GM12892 (cell line): ENCODE data around the gene RSL1D1.

ENCODE experiments used
- DNase-seq: peaks from one replicate; pipeline ENCODE4 v3.0.0; 2011; ENCODE audit not compliant: insufficient read length
- FAIRE-seq: peaks from 2 replicates; lab custom pipeline; 2011; peaks lifted over from hg19 to GRCh38; lab: Jason Lieb, UNC
- POLR2A ChIP-seq: IDR thresholded peaks from 2 replicates; pipeline ENCODE4 v1.6.1; 2011; ENCODE audit warnings: low read depth, low read length, control low read depth
- POLR2AphosphoS5 ChIP-seq: IDR thresholded peaks from 2 replicates; pipeline ENCODE4 v1.6.1; 2011; ENCODE audit warnings: low read depth, low read length, control low read depth
- TAF1 ChIP-seq: IDR thresholded peaks from 2 replicates; pipeline ENCODE4 v1.6.1; 2011; ENCODE audit warnings: low read depth, mild to moderate bottlenecking, control low read depth, low read length, borderline replicate concordance

RSL1D1 gene

DNA sequence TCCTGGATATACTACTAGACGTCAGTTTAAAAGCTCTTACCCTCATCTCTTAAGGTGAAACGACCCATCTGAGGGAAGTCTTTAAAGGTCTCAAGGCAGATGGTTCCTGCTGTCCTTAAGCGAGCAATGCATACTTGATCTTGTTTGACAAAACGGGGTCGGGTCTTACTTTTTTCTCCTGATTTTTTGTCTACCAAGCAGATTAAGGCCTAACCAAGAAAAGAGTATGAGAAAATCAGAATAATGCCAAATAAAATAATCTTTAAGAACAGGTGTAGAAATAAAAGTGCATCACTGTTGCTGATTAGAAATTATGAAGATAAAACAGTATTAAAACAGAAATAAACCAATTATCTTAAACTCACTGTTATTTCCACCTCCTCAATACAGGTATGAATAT lies 24.4 kb upstream of the RSL1D1 start:
- DNase-seq (no peak), FAIRE-seq (no peak)
- no peak for TF ChIP-seq TAF1
- TF ChIP-seq POLR2AphosphoS5: no peak
- no peak for TF ChIP-seq POLR2A

DNA sequence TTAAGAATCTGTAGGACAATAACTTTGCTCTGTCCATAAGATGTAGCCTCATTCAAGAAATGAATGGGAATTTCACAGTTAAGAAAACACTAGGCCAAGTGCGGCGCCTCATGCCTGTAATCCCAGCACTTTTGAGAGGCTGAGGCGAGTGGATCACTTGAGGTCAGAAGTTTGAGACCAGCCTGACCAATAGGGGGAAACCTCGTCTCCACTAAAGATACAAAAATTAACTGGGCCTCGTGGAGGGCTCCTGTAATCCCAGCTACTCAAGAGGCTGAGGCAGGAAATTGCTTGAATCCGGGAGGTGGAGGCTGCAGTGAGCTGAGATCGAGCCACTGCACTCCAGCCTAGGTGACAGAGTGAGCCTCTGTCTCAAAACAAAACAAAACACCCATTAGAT lies 19.9 kb upstream of the RSL1D1 start:
- FAIRE-seq (no peak), DNase-seq (no peak)
- TF ChIP-seq TAF1: no peak
- no peak for TF ChIP-seq POLR2A
- TF ChIP-seq POLR2AphosphoS5: no peak

DNA sequence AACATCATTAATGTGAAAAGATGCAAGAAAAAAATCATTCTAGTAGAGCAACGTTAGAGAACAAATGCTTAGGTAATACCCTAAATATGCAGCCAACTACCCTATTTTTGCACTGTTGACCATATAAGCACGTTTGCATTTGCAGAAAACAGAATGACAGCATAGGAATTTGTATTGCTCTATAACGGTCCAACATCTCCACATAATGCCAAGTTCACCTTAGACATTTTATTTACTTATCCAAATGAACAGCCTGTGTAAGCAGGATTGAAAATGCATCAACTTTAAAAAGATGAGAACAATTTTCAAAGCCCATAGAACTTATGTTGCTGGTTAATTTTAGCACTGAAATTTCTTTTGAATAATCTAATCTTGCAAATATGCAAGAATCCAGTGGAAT lies 19.1 kb upstream of the RSL1D1 start:
- DNase-seq: no peak
- FAIRE-seq: no peak
- TF ChIP-seq POLR2AphosphoS5 (no peak), TAF1 (no peak), POLR2A (no peak)

DNA sequence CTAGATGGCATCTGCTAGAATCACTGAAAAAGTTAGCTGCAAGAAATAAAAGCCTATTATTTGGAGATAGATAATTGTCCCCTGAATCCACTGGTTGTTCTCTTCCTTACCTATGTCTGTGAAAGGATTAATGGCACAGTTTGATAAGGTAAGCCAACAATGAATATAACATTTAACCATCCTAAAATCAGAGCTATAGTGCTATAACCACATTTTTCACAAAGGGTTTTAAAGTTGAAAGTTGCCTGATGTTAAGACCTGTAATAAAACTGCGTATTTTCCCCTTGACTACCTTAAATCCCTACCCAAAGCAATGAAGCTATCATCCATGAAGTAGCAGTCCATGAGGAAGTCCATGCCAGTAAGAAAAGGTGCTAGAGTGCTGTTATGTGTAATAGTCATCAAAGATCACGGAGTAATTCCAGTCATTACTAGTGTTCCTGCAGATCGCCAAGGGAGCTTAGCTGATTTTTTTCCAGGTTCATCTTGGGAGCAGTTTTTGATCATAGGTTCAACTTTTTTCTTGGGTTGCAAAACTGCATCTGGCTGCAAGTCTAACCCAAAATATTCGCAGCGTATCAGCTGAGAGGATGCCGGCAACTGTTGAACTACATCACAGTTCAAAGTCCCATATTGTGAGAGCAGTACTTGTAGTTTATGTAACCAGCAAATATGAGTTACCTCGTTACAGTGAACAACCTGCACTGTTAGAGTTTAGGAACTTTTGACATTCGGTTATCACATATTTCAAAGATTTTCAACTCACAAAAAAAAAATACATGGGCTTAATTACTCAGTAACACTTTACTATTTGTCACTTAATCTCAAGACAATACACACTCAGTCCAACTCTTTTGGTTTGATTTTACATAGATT lies 18.2 kb upstream of the RSL1D1 start:
- peak; percentile 14 for FAIRE-seq
- no peak for TF ChIP-seq POLR2A
- TF ChIP-seq TAF1: no peak
- no peak for TF ChIP-seq POLR2AphosphoS5

DNA sequence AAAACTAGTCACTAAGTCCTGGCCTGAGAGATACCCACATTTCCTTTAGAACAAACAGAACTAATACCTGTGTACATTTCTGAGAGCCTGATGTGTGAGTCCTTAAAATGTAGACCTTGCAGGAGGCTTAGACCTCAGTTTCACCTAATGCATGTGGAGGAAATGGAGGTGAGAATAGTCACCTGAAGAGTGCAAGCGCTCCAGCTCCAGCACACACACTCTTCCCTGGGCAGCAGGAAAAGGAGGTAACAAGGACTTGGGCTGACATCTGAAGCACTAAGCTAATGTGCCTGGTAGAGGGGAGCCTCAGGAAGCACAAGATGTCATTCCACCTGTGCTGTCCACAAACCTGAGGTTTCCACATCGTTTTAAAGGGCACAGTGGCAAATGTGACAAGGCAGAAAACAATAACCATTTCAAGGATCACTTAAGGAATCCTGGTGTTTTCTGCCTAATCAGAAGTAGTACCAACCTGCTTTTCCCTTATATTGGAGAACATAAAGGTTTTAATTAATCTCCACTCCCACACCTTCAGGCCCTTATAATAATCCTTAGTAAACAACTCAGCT lies 17.2 kb upstream of the RSL1D1 start:
- TF ChIP-seq POLR2AphosphoS5 (no peak), TAF1 (no peak), POLR2A (no peak)
- DNase-seq (no peak), FAIRE-seq (no peak)

More for the DNA sequence above, 18.2 kb upstream of the RSL1D1 start:
- DNase-seq: no peak

DNA sequence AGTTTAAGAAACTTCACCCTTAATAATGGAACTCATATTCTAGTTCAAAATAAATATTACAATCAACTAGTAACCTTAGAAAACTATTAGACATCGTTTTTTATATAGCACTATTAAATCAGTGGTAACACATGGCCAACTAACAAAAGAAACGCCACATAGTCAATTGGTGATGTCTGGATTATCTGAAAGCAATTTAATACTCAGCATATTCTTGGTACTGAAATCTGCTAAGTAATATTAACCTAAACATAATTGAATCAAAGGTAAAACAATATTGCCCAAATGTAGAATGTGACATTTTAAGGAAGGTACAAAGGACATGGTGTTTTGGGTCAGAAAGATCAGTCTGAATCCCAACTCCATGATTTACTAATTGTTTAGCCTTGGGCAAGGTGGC lies 11.1 kb upstream of the RSL1D1 start:
- no peak for DNase-seq
- TF ChIP-seq TAF1: no peak
- FAIRE-seq: no peak

DNA sequence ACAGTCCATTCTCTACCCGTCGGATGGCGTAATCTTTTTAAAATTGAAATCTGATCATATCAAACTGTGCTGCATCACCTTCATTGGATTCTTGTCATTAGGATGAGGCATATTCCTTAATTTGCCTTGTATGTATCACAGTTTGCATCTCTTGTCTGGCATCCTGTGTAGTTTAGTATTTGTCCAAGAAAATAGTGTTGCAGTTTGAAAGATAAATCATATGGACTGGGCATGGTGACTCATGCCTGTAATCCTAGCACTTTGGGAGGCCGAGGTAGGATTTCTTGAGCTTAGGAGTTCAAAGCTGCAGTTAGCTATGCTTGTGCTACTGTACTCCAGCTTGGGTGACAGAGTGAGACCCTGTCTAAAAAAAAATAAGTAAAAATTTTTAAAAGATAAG lies 5.8 kb upstream of the RSL1D1 start:
- no peak for FAIRE-seq
- TF ChIP-seq POLR2AphosphoS5: no peak
- TF ChIP-seq TAF1: no peak
- TF ChIP-seq POLR2A: no peak
- DNase-seq: no peak

DNA sequence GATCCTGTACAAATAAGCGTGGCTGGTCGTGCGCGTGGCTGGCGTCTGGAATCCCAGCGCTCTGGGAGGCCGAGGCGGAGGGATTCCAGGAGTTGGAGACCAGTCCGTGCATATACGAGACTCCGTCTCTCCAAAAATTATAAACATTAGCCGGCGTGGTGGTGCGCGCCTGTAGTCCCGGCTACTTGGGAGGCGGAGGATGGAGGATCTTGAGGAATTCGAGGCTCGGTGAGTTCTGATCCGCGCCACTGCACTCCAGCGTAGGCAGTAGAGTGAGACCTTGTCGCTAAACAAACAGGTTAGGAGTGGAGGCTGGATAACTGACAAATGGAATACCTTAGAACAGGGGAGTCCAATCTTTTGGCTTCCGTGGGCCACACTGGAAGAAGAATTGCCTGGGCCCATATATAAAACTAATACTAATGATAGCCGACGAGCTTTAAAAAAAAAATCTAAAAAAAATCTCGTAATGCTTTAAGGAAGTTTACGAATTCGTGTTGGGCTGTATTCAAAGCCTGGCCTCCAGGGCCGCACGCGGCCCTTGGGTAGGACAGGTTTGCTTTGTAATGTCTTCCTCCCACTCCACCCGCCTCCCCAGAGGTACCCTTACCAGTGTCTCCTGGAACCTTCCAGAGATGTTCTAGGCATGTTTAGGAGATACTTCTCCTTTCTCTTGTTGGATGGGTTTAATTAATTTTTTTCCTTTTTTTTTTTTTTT lies 909 bp upstream of the RSL1D1 start:
- DNase-seq (no peak), FAIRE-seq (no peak)
- TF ChIP-seq POLR2AphosphoS5 (no peak), TAF1 (no peak)

DNA sequence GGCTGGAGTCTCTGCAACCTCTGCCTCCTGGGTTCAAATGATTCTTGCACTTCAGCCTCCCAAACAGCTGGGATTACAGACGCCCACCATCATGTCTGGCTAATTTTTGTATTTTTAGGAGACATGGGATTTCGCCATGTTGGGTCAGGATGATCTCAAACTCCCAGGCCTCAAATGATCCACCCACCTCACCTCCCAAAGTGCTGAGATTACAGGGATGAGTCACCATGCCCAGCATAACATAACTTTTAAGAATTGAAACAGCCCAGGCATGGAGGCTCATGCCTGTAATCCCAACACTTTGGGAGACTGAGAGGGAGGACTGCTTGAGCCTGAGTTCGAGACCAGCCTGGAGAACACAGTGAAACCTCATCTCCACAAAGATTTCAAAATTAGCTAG lies 2.5 kb downstream of the RSL1D1 start:
- FAIRE-seq (no peak), DNase-seq (no peak)
- TF ChIP-seq TAF1: no peak

DNA sequence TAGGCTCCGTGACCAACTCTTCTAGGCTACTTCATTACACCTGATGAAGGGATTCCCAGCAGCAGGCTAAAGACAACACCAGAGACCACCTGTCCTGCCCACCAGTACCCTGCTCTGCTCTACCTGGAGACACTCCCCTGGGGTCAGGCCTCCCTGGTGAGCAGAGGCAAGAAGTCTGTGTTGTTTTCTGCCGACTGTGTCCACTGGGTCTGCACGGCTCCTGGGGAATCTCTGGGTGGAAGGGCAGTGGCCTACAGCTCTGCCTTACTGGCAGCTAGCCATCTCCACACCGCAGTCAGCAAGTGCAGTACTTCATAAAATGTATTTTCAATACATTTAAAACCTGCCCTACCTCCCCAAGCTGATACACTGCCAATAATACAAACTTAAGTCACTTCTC lies 6.8 kb downstream of the RSL1D1 start:
- no peak for FAIRE-seq
- no peak for TF ChIP-seq POLR2A
- no peak; the same call in 1 of the 2 replicates for TF ChIP-seq POLR2AphosphoS5
- TF ChIP-seq TAF1: no peak
- DNase-seq: no peak

DNA sequence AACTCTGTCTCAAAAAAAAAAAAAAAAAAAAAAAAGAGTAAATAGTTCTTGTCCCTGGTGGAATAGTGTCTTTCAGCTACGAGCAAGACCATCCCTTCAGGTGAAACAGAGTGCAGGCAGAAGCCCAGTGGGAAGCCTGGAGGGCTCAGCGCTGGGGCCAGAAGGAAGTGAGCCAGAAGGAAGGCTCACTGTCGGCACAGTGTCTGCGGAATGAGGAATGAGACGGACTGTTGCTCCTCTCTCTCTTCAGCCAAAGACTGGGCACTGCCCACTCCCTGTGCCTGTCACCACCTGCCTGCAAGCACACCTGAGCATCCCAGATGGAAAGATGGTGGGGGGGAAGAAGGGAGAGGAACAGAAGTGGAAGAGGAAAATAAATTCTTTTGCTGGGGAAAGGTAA lies 7.5 kb downstream of the RSL1D1 start:
- DNase-seq: no peak
- FAIRE-seq: no peak
- TF ChIP-seq TAF1 (no peak), POLR2A (no peak), POLR2AphosphoS5 (no peak)

DNA sequence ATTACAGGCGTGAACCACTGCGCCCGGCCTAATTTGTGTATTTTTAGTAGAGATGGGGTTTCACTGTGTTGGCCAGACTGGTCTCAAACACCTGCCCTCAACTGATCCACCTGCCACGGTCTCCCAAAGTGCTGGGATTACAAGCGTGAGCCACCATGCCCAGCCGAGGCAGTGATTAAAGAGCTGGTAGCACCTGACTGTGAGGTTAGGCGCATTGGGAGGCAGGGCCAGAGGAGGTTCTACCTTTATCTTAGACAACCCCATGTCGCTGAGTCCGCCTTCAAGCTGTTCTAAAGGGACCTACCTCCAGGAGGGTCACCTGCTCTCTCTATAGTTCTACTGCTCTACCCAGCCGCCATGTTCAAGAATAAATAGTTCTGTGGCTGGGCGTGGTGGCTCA lies 8.1 kb downstream of the RSL1D1 start:
- no peak for FAIRE-seq
- DNase-seq: no peak
- TF ChIP-seq POLR2A (no peak), TAF1 (no peak), POLR2AphosphoS5 (no peak)

DNA sequence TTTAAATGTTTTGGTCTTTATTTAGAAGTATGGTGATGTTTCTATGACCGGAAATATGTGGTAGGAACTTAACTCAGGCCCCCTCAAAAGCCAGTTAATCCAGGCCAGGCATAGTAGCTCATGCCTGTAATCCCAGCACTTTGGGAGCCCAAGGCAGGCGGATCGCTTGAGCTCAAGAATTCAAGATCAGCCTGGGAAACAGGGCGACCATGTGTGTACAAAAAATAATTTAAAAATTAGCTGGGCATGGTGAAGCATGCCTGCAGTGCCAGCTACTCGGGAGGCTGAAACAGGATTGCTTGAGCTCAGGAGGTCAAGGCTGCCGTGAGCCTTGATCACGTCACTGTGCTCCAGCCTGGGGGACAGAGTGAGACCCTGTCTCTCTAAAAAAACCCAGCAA lies 10.3 kb downstream of the RSL1D1 start:
- no peak for FAIRE-seq
- TF ChIP-seq POLR2A (no peak), POLR2AphosphoS5 (no peak), TAF1 (no peak)
- DNase-seq: no peak
